Fibroblast of peridontal ligament (primary cell): ENCODE data around the gene KLK13.

Experiments
- DNase-seq: peaks from one replicate; pipeline ENCODE4 v3.0.0-alpha.2; 2010; ENCODE audit errors: extremely low read depth

KLK13 gene

DNA sequence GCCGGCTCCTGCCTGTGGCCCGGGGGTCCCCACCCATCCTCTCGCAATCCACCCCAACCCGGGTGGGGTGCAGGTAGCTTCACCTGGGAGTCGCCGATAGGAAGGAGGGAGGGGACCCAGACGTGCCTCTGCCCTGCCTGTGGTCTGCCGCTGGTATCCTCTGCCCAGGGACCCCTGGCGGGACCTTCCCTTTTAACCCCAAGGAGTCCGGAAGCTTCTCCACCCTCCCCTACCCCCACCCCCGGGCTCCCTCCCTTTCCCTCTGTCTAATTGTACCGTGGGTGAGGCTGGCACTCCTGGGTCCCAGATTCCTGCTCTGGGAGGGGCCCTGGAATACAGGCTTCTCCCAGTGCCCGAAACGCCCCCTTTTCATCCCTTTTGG, 45.4 kb downstream of the KLK13 start, which contains the start of gene KLK10:
Gene KLK10 (minus strand): TSS at position 166 of the 382 bp plus-strand sequence. CDS start 579 bp downstream, outside the sequence.
- DNase-seq = no peak

DNA sequence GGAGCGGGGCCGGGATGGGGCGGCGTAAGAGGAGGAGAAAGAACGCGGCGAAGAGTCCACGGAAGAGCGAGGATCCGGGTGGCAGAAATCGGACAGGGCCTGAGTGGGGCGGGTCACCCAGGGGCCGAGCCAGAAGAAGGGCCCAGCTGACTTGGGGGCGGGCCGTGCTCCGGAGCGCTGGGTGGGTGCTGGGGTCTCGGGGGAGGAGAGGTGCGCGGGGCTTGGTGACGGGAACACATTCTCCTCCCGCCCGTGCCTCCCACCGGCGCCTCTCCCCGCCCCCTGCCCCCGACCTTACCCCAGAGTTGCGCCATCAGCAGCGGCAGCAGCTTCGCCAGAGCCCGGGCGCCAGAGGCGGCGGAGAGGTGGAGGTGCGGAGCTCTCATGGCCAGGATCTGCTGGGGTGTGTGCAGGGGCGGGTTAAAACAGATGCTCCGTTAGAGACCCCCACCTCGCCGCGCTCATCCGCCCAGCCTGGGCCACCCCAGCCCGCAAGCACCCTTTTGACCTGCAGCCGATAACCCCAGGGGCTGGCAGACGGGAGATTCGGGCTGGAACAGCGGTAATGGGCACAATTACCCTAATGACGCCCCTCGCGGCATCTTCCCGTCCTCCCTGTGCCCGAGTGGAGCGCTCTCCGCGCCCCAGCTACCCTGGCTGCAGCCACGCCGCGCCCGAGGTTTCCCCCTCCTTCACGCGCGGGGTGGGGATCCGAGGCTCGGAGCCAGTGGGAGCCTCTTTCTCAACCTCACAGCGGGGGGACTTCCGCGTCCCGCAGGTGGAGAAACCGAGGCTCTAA, 45.9 kb downstream of the KLK13 start:
- no peak for DNase-seq

GRCh38 chr19:51016798-51017683, 47.9 kb downstream of the KLK13 start:
- peak; percentile 4 for DNase-seq

GRCh38 chr19:51015691-51016267, 49.1 kb downstream of the KLK13 start:
- DNase-seq = no peak

- DNase-seq = no peak
Observed at GRCh38 chr19:51014242-51014641, 50.6 kb downstream of the KLK13 start.

DNA sequence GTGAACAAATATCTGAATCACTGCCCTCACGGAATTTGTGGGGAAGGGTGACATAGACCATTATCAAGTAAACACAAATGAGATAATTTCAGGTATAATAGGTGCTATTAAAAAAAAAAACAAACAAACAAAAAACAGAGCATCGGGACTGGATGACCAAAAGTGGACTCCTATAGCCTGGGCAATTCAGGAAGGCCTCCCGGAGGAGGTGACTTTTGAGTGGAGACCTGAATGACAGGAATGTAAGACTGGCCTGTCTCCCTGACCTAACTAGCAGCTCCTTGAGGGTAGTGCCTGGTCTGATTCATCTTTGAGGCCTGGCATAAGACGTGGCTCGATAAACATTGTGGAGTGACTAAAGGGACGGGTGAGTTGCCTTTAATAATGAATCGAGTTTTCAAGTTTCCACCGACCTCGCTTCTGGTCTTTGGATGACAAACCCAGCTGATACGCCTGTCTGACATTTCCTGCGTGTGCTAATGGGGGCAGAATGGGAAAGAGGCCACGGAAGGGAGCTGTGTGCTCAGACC, 52.2 kb downstream of the KLK13 start:
- no peak for DNase-seq

DNA sequence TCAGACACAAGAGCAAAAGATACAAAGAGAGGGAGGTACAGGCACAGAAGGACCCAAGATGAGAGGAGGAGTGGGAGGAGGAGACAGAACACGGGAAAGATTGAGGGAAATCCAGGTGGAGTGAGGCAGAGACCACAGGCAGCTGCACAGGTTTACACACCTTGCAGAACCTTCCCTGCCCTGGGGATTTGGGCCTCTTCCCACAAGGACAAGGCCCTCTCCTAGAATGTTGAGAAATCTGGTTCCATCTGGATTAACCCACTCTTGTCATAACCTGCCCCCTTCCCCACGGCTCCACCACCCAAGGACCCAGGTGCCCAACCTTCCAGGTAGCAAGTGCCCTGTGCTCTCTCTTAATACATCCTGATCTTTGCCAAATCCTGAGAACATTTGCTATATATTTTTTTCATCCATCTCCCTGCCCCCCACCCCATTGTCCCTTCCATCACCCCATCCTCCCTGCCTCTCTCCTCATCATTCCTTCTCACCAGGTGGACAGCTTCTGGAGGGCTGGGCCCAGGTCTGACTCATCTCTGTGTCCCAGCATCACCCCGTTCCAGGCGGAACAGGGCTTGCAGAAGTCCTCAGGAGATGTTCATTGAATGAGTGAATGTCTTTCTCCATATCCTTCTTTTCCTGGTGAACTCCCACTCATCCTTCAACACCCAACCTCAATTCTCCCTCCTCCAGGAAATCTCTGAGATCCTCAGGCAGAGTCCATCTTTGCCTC, 54.7 kb downstream of the KLK13 start:
- DNase-seq = no peak

GRCh38 chr19:51009061-51009891, 55.6 kb downstream of the KLK13 start:
- DNase-seq = no peak

GRCh38 chr19:51007488-51007887, 57.4 kb downstream of the KLK13 start:
- no peak for DNase-seq

- DNase-seq = no peak
Observed at GRCh38 chr19:51006406-51006805, 58.5 kb downstream of the KLK13 start.
